ENCODE data around the gene GLIPR1L2. TPM values are rescaled to one million over a fixed set of nuclear protein-coding genes. Genes with fewer than 3 reads are reported as not detected.

GLIPR1L2 gene
- total and polyA plus RNA-seq, 2 experiments from 2014 or later, result 0.08 TPM; not detected in 1

- Mint-ChIP-seq H3K27me3 (ENCODE audit: insufficient read depth, low read depth, poor library complexity) (no peaks in the 10 kb centered on the region), H3K4me3 (peak overlapping the region; percentile 58)
These were observed 24.3 kb upstream of the GLIPR1L2 start for GRCh38 chr12:75366629-75367028.

GRCh38 chr12:75374971-75375370, 15.9 kb upstream of the GLIPR1L2 start:
- Histone ChIP-seq H3K79me2 (replicated peaks; ENCODE audit: insufficient read depth) (no peaks in the 10 kb centered on the region), H4K20me1 (replicated peaks; ENCODE audit: insufficient read depth) (no peaks in the 10 kb centered on the region), H3K27me3 (ENCODE audit: insufficient read depth) (no peaks in the 10 kb centered on the region), H3K4me3 (no peak overlapping the region), H3F3A (replicated peaks; ENCODE audit: low read depth) (no peaks in the 10 kb centered on the region), H3K27ac (ENCODE audit: low read depth) (no peak overlapping the region), H2AFZ (no peak overlapping the region), H3K9me2 (ENCODE audit: insufficient read depth) (peaks cover 22% of the 10 kb centered on the region; the same call in 1 of the 2 replicates), H3K36me3 (ENCODE audit: insufficient read depth) (no peaks in the 10 kb centered on the region), H3K4me1 (ENCODE audit: insufficient read depth) (no peaks in the 10 kb centered on the region), H3K4me2 (no peak overlapping the region)
- DNase-seq (ENCODE audit: low spot score) (no peak), ATAC-seq (no peak)
- Mint-ChIP-seq H3K27me3 (ENCODE audit: insufficient read depth, low read depth, poor library complexity) (no peaks in the 10 kb centered on the region), H3K4me1 (peaks cover 5% of the 10 kb centered on the region), H3K9me3 (no peaks in the 10 kb centered on the region), H3K36me3 (ENCODE audit: low read depth) (peaks cover 30% of the 10 kb centered on the region), H3K4me3 (no peak overlapping the region), H3K27ac (no peak overlapping the region)
- TF ChIP-seq EZH2phosphoT487 (IDR thresholded peaks at IDR 0.05; ENCODE audit: unreplicated experiment) (no peak), POLR2AphosphoS5 (IDR thresholded peaks at IDR 0.05; ENCODE audit: low read depth) (no peak), CTCF (conservative IDR thresholded peaks at IDR 0.05; ENCODE audit: low read depth in 2 of 2) (no peak), ZNF114 (CRISPR knock-in tag; IDR thresholded peaks at IDR 0.05) (no peak), NANOG (IDR thresholded peaks at IDR 0.05; ENCODE audit: borderline replicate concordance) (no peak), JUNB (IDR thresholded peaks at IDR 0.05; ENCODE audit: unreplicated experiment) (no peak), ETS1 (IDR thresholded peaks at IDR 0.05) (no peak), CREB1 (CRISPR knock-in tag; IDR thresholded peaks at IDR 0.05; ENCODE audit: low read depth) (no peak), ZNF331 (CRISPR knock-in tag; IDR thresholded peaks at IDR 0.05; ENCODE audit: low read depth) (no peak), STAT1 (IDR thresholded peaks at IDR 0.05; ENCODE audit: unreplicated experiment) (no peak), REST (IDR thresholded peaks at IDR 0.05; ENCODE audit: unreplicated experiment) (no peak)

More at GRCh38 chr12:75366629-75367028, 24.3 kb upstream of the GLIPR1L2 start:
- Histone ChIP-seq H3K27ac (ENCODE audit: low read depth) (peak overlapping the region; percentile 11; the same call in 1 of the 2 replicates), H3K4me1 (ENCODE audit: insufficient read depth) (peaks cover 36% of the 10 kb centered on the region), H3K27me3 (ENCODE audit: insufficient read depth) (no peaks in the 10 kb centered on the region), H3K4me3 (peak overlapping the region; percentile 16; the same call in 1 of the 2 replicates), H4K20me1 (replicated peaks; ENCODE audit: insufficient read depth) (no peaks in the 10 kb centered on the region), H3F3A (replicated peaks; ENCODE audit: low read depth) (no peaks in the 10 kb centered on the region), H3K4me2 (peak overlapping the region; percentile 29), H3K79me2 (replicated peaks; ENCODE audit: insufficient read depth) (no peaks in the 10 kb centered on the region), H3K9me2 (ENCODE audit: insufficient read depth) (0 out of 2 replicates have a peak, but pooled peaks cover 4% of the 10 kb centered on the region), H3K36me3 (ENCODE audit: insufficient read depth) (no peaks in the 10 kb centered on the region), H2AFZ (no peak overlapping the region)
- DNase-seq (ENCODE audit: low spot score) (peak; percentile 18), ATAC-seq (peak; percentile 72)
- peaks cover 7% of the 10 kb centered on the region; the same call in 2 of the 3 replicates for H3K9me3 Mint-ChIP-seq
- peak overlapping the region; percentile 87 for H3K27ac Mint-ChIP-seq
- peaks cover 16% of the 10 kb centered on the region; the same call in 1 of the 3 replicates for H3K36me3 Mint-ChIP-seq (ENCODE audit: low read depth)
- no peak for TF ChIP-seq POLR2AphosphoS5 (IDR thresholded peaks at IDR 0.05; ENCODE audit: low read depth)
- TF ChIP-seq ZNF114 (CRISPR knock-in tag; IDR thresholded peaks at IDR 0.05), result no peak
- no peak for TF ChIP-seq CREB1 (CRISPR knock-in tag; IDR thresholded peaks at IDR 0.05; ENCODE audit: low read depth)
- no peak for TF ChIP-seq JUNB (IDR thresholded peaks at IDR 0.05; ENCODE audit: unreplicated experiment)
- peaks cover 35% of the 10 kb centered on the region for H3K4me1 Mint-ChIP-seq

All from GM23338 (cell line).